ENCODE measurements around the gene EFHD2. TPM values are rescaled to one million over a fixed set of nuclear protein-coding genes. Genes with fewer than 3 reads are reported as not detected.
"Not testable (repeated sequence)": the region's sequence is repeated elsewhere in the genome, so short reads cannot be mapped to it uniquely, and the experiment has no call there.

EFHD2 gene
- polyA plus RNA-seq, 3 donors: 8.2 to 11.9 (median 10.8) TPM

- no peak for DNase-seq (ENCODE audit: low read depth in 3 of 3, low spot score in 2 of 3)
Observed at GRCh38 chr1:15386164-15386749, 23.4 kb upstream of the EFHD2 start.

GRCh38 chr1:15388201-15388880 is 21.3 kb upstream of the EFHD2 start:
- DNase-seq (ENCODE audit: low read depth in 3 of 3, low spot score in 2 of 3): no peak

GRCh38 chr1:15389828-15390227 is 19.9 kb upstream of the EFHD2 start:
- DNase-seq (ENCODE audit: low read depth in 3 of 3, low spot score in 2 of 3): not testable (repeated sequence)

GRCh38 chr1:15390667-15391066 is 19.0 kb upstream of the EFHD2 start:
- DNase-seq (ENCODE audit: low read depth in 3 of 3, low spot score in 2 of 3): no peak

- DNase-seq (ENCODE audit: low read depth in 3 of 3, low spot score in 2 of 3): no peak
Observed at GRCh38 chr1:15391366-15391765, 18.3 kb upstream of the EFHD2 start.

- DNase-seq (ENCODE audit: low read depth in 3 of 3, low spot score in 2 of 3): no peak
Observed at GRCh38 chr1:15393475-15394257, 16.0 kb upstream of the EFHD2 start.

GRCh38 chr1:15394258-15394690 is 15.4 kb upstream of the EFHD2 start:
- no peak for DNase-seq (ENCODE audit: low read depth in 3 of 3, low spot score in 2 of 3)

- no peak for DNase-seq (ENCODE audit: low read depth in 3 of 3, low spot score in 2 of 3)
Observed at GRCh38 chr1:15397236-15397635, 12.5 kb upstream of the EFHD2 start.

- DNase-seq (ENCODE audit: low read depth in 3 of 3, low spot score in 2 of 3): no peak
Observed at GRCh38 chr1:15399710-15400109, 10.0 kb upstream of the EFHD2 start.

- DNase-seq (ENCODE audit: low read depth in 3 of 3, low spot score in 2 of 3): no peak
Observed at GRCh38 chr1:15400627-15401026, 9.1 kb upstream of the EFHD2 start.

- no peak for DNase-seq (ENCODE audit: low read depth in 3 of 3, low spot score in 2 of 3)
Observed at GRCh38 chr1:15401391-15402055, 8.2 kb upstream of the EFHD2 start.

GRCh38 chr1:15402809-15403450 is 6.8 kb upstream of the EFHD2 start:
- no peak for DNase-seq (ENCODE audit: low read depth in 3 of 3, low spot score in 2 of 3)

GRCh38 chr1:15403962-15404580 is 5.6 kb upstream of the EFHD2 start:
- DNase-seq (ENCODE audit: low read depth in 3 of 3, low spot score in 2 of 3): no peak

- no peak for DNase-seq (ENCODE audit: low read depth in 3 of 3, low spot score in 2 of 3)
Observed at GRCh38 chr1:15405106-15405850, 4.4 kb upstream of the EFHD2 start.

GRCh38 chr1:15406614-15407559 is 2.8 kb upstream of the EFHD2 start:
- DNase-seq (ENCODE audit: low read depth in 3 of 3, low spot score in 2 of 3): no peak

GRCh38 chr1:15407580-15407979 is 2.1 kb upstream of the EFHD2 start:
- no peak for DNase-seq (ENCODE audit: low read depth in 3 of 3, low spot score in 2 of 3)

- no peak for DNase-seq (ENCODE audit: low read depth in 3 of 3, low spot score in 2 of 3)
Observed at GRCh38 chr1:15408890-15409387, 749 bp upstream of the EFHD2 start.

GRCh38 chr1:15410223-15410883 is 665 bp downstream of the EFHD2 start:
- no peak for DNase-seq (ENCODE audit: low read depth in 3 of 3, low spot score in 2 of 3)
